HG02571 (cell line): ENCODE data around the gene SORL1.

Experiments used
- ATAC-seq: cut with Tn5 transposase; IDR thresholded peaks from one replicate; pipeline ENCODE4 v1.9.1; 2021; ENCODE audit warnings: mild to moderate bottlenecking, moderate library complexity; ENCODE audit not compliant: unreplicated experiment

Gene SORL1

DNA sequence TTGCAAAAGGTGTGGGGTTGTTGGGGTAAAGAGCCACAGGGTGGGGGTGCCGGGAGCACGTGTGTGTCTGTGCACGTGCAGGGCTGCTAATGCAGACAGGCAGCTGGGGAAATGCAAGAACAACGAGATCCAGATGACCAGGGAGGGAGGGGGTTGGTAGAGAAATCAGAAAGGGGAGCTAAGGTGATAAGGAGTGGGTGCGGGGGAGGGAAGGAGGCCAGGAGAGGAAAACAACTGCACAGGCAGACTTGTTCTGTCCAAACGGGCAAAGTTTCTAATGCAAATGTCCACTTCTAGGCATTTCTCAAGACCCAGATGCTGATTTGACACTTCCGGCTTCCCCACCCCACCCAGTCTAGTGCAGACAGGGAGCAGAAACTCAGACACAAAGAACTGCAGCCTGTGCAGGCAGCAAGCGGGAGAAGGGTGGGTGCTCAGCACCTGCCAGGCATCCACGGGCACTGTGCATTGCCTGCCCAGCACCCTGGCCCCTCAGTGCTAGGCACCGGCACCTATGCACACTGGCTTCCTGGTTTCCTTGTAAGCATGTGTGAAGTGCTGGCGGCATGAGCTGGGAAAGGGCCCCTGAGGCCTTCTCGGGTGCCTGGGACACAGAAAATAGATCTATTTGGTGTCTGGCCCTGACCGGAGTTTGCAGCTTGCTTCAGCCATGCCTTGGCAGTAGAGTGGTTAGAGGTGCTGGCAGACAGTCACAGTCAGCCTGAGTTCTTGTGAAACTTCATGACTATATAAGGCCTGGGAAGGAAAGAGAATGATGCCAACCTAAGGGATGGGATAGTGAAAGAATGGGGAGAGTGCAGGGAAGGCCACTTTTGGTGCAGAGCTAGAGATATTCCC is 220.7 kb downstream of the SORL1 start:
- no peak for ATAC-seq

DNA sequence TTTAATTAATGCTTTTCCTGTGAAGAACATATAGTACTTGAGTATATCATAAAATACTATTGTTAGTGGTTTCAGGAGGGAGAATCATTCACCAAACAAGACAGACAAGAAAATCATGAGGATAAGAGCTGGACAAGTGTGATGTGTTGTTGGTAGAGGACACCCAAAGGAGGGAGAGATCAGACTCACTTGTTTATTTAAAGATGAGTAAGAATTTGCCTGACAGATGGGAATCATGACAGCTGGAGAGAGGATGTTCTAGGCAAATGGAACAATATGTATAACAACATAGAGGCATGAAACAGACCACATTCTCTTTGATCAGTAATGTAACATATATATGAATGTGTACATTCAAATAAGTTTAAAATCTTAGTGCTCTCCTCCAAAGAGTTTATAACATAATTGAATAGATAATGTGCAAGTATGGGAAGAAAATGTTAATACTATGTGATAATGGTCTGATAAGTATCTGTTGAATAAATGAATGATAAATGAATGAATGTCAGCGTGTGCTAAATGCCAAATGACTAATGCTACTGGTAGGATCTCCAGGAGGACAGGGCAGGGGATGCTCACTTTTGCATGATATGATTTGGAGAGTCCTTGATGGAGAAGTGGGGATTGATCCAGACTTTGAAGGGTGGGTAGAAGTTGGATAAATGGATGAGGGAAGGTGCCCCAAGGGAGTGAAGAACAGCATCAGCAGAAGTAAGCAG is 229.6 kb downstream of the SORL1 start:
- ATAC-seq, result no peak
